NCI-H2107 (cell line): ENCODE measurements around the gene HTR3C.
"Not testable (repeated sequence)": the region's sequence is repeated elsewhere in the genome, so short reads cannot be mapped to it uniquely, and the experiment has no call there.

ENCODE experiments used
- DNase-seq: peaks from one replicate; lab custom pipeline; 2025; lab: John Stamatoyannopoulos, UW

HTR3C gene

GRCh38 chr3:184052767-184053166, at the start of gene HTR3C:
TSS of gene HTR3C (plus strand) at chr3:184053047. CDS start at chr3:184053081, 34 bp downstream.
- no peak for DNase-seq

- no peak for DNase-seq
These were observed 49.5 kb upstream of the HTR3C start for GRCh38 chr3:184003187-184003967.

GRCh38 chr3:184004476-184004875, 48.4 kb upstream of the HTR3C start:
- no peak for DNase-seq

GRCh38 chr3:184005941-184006507, 46.8 kb upstream of the HTR3C start:
- peak; percentile 99 for DNase-seq

GRCh38 chr3:184007143-184007813, 45.6 kb upstream of the HTR3C start:
- DNase-seq, result not testable (repeated sequence)

GRCh38 chr3:184008161-184008560, 44.7 kb upstream of the HTR3C start:
- DNase-seq, result no peak

- DNase-seq, result no peak
These were observed 41.5 kb upstream of the HTR3C start for GRCh38 chr3:184011230-184011876.

GRCh38 chr3:184011937-184012889, 40.6 kb upstream of the HTR3C start:
- no peak for DNase-seq

- DNase-seq, result peak; percentile 50
These were observed 37.3 kb upstream of the HTR3C start for GRCh38 chr3:184015381-184016019.

GRCh38 chr3:184016169-184016570, 36.7 kb upstream of the HTR3C start:
- DNase-seq, result no peak

- peak; percentile 54 for DNase-seq
These were observed 35.8 kb upstream of the HTR3C start for GRCh38 chr3:184016811-184017671.

GRCh38 chr3:184017672-184018423, 35.0 kb upstream of the HTR3C start, which contains the start of gene ABCC5:
TSS of gene ABCC5 (minus strand) at chr3:184017884. CDS start at chr3:184014392, 3,492 bp downstream.
- peak; percentile 99 for DNase-seq

GRCh38 chr3:184018424-184018973, 34.3 kb upstream of the HTR3C start:
- no peak for DNase-seq

GRCh38 chr3:184022323-184022722, 30.5 kb upstream of the HTR3C start:
- no peak for DNase-seq

- not testable (repeated sequence) for DNase-seq
These were observed 27.6 kb upstream of the HTR3C start for GRCh38 chr3:184025256-184025655.

- DNase-seq, result not testable (repeated sequence)
These were observed 24.5 kb upstream of the HTR3C start for GRCh38 chr3:184028275-184028890.

GRCh38 chr3:184029443-184029842, 23.4 kb upstream of the HTR3C start:
- no peak for DNase-seq

- no peak for DNase-seq
These were observed 22.3 kb upstream of the HTR3C start for GRCh38 chr3:184030536-184030935.
